ENCODE data around the gene FUCA2. TPM values are rescaled to one million over a fixed set of nuclear protein-coding genes. Genes with fewer than 3 reads are reported as not detected.

The FUCA2 gene
- total and polyA plus RNA-seq, 4 donors = 24.8 to 79.3 (median 41.5) TPM

DNA sequence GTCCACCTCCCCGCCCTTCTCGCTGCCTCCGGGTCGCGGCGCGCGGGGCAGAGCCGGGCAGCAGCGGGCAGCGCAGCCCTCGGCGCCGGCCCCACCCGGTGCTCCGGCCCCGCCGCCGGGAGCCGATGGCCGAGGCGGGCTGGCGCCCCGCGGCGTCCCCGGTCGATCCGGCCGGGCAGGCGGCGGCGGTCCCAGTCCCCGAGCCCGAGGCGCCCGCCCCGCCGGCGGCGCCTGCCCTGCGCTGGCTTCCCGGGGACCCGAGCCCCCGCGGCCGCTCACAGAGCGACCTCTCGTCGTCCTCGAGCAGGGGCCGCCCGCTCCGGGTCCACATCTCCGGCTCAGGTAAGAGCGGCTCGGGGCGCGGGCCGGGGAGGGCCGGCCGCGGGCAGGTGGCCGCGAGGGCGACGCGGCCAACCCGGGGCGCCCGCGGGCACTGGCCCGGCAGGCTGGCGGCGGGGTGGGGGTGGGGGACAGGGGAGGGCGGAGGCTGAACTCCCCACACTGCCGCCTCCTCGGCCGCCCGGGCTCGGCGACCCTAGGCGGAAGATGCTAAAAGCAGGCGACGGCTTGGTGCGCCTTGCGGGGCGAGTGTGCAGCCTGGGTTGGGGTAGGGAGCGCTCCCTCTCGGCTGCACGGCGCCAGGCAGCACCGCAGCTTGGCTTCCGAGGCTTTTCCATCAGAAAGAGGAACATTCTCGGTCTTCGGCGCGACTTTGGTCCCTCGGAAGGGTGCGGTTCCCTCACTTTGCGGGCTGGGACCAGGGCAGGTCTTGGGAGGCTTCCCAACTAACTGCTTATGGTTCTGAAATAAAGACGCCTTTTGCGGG is 25.6 kb upstream of the FUCA2 start:
- Histone ChIP-seq H3K4me1 (ENCODE audit: control insufficient read depth in 5 of 5, insufficient read depth in 5 of 5, low read length in 5 of 5) (peaks cover 0 to 10% (median 3%) of the 10 kb centered on the region in 5 donors), H3K9ac (ENCODE audit: insufficient read depth in 1 of 2, low read length in 2 of 2) (peak overlapping the region in 1 of 2 donors; percentile 69), H3K27me3 (ENCODE audit: control insufficient read depth in 3 of 3, insufficient read depth in 3 of 3, low read length in 2 of 3) (no peaks in the 10 kb centered on the region), H3K4me3 (peak overlapping the region; percentile 67), H3K9me3 (ENCODE audit: control insufficient read depth in 4 of 4, insufficient read depth in 3 of 4, low read length in 3 of 4) (no peaks in the 10 kb centered on the region), H3K27ac (ENCODE audit: low read depth in 1 of 2, low read length in 1 of 2) (peak overlapping the region; percentile 58 to 59), H3K36me3 (ENCODE audit: control insufficient read depth in 4 of 4, insufficient read depth in 4 of 4, low read length in 4 of 4) (no peaks in the 10 kb centered on the region)
- 0 to 1% methylated on average over 84 to 103 of the region's 103 CpGs for WGBS, 2 donors
- DNase-seq (peak; percentile 67 to 72 (median 69)), ATAC-seq (ENCODE audit: insufficient read depth, low FRiP score) (peak; percentile 68)
- TF ChIP-seq, protein P1, sequence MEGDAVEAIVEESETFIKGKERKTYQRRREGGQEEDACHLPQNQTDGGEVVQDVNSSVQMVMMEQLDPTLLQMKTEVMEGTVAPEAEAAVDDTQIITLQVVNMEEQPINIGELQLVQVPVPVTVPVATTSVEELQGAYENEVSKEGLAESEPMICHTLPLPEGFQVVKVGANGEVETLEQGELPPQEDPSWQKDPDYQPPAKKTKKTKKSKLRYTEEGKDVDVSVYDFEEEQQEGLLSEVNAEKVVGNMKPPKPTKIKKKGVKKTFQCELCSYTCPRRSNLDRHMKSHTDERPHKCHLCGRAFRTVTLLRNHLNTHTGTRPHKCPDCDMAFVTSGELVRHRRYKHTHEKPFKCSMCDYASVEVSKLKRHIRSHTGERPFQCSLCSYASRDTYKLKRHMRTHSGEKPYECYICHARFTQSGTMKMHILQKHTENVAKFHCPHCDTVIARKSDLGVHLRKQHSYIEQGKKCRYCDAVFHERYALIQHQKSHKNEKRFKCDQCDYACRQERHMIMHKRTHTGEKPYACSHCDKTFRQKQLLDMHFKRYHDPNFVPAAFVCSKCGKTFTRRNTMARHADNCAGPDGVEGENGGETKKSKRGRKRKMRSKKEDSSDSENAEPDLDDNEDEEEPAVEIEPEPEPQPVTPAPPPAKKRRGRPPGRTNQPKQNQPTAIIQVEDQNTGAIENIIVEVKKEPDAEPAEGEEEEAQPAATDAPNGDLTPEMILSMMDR (IDR thresholded peaks at IDR 0.05; ENCODE audit: control extremely low read depth, extremely low read depth) = peak; percentile 15

DNA sequence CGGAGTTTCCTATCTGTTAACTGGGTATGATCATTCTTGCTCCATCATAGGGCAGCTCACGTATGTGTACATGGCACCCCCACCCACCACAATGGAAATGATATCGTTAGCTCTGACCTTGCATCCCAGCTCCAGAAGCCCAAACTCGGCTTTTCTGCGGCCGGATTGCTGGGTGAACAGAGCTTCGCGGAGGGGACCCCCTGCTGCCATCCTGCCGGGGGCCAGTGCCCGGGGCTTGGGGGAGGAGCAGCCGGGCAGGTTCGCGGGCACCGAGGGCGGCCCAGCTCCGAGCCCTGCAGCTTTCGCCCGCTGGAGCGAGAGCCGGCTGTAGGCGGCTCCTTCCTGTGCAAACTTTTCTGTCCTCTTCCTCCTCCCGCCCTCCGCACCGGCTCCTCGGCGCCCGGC is 24.9 kb upstream of the FUCA2 start:
- DNase-seq = peak; percentile 45 to 50 (median 49)
- H3K36me3 ChIP-seq (ENCODE audit: control insufficient read depth in 4 of 4, insufficient read depth in 4 of 4, low read length in 4 of 4) = no peaks in the 10 kb centered on the region
- peak overlapping the region; percentile 55 to 58 for H3K27ac ChIP-seq (ENCODE audit: low read depth in 1 of 2, low read length in 1 of 2)
- peak overlapping the region; percentile 67 for H3K4me3 ChIP-seq
- TF ChIP-seq, protein P1 (IDR thresholded peaks at IDR 0.05; ENCODE audit: control extremely low read depth, extremely low read depth) = no peak
- ATAC-seq (ENCODE audit: insufficient read depth, low FRiP score) = peak; percentile 60
- peaks cover 0 to 10% (median 3%) of the 10 kb centered on the region in 5 donors for H3K4me1 ChIP-seq (ENCODE audit: control insufficient read depth in 5 of 5, insufficient read depth in 5 of 5, low read length in 5 of 5)
- H3K27me3 ChIP-seq (ENCODE audit: control insufficient read depth in 3 of 3, insufficient read depth in 3 of 3, low read length in 2 of 3) = no peaks in the 10 kb centered on the region
- no peaks in the 10 kb centered on the region for H3K9me3 ChIP-seq (ENCODE audit: control insufficient read depth in 4 of 4, insufficient read depth in 3 of 4, low read length in 3 of 4)
- peak overlapping the region; percentile 38 to 50 for H3K9ac ChIP-seq (ENCODE audit: insufficient read depth in 1 of 2, low read length in 2 of 2)
- WGBS, 2 donors = 1 to 2% methylated on average over 22 to 27 of the region's 27 CpGs

DNA sequence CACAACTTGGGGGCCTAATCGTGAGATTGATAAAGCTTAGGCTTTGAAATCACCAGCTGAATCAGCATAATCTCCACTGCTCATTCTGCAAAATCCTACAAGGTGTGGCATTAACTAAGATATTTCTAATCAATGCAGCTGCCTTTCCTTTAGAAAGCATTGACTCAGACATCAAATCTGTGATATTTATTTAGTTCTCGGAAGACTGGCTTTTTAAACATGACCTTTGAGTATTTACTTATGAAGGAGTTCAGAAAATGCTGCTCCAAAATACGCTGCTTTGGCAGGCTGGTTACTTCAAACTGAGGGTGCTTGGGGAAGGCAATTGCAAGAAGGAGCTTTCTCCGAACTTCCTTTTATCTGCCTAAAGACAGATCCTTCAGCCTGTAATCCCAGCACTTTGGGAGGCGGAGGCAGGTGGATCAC is 23.7 kb upstream of the FUCA2 start:
- Histone ChIP-seq H3K4me1 (ENCODE audit: control insufficient read depth in 5 of 5, insufficient read depth in 5 of 5, low read length in 5 of 5) (peaks cover 0 to 10% (median 3%) of the 10 kb centered on the region in 5 donors), H3K27ac (ENCODE audit: low read depth in 1 of 2, low read length in 1 of 2) (no peak overlapping the region), H3K27me3 (ENCODE audit: control insufficient read depth in 3 of 3, insufficient read depth in 3 of 3, low read length in 2 of 3) (no peaks in the 10 kb centered on the region), H3K9me3 (ENCODE audit: control insufficient read depth in 4 of 4, insufficient read depth in 3 of 4, low read length in 3 of 4) (no peaks in the 10 kb centered on the region), H3K4me3 (no peak overlapping the region), H3K36me3 (ENCODE audit: control insufficient read depth in 4 of 4, insufficient read depth in 4 of 4, low read length in 4 of 4) (no peaks in the 10 kb centered on the region), H3K9ac (ENCODE audit: insufficient read depth in 1 of 2, low read length in 2 of 2) (no peak overlapping the region)
- DNase-seq = peak in 1 of 3 donors; percentile 35
- TF ChIP-seq, protein P1 (IDR thresholded peaks at IDR 0.05; ENCODE audit: control extremely low read depth, extremely low read depth) = no peak
- ATAC-seq (ENCODE audit: insufficient read depth, low FRiP score) = no peak
- WGBS, 2 donors = 66 to 94% methylated on average over 5 of the region's 5 CpGs
